ENCODE data around the gene GRIK3.
A peak's percentile ranks its signal among the peaks of the same experiment; 100 is the strongest.

Gene GRIK3

GRCh38 chr1:37042506-37042905 is 8.2 kb upstream of the GRIK3 start:
- no peak for DNase-seq

- DNase-seq, result no peak
Observed at GRCh38 chr1:37041483-37041882, 7.2 kb upstream of the GRIK3 start.

- DNase-seq, result no peak
Observed at GRCh38 chr1:37040773-37041172, 6.5 kb upstream of the GRIK3 start.

- no peak for DNase-seq
Observed at GRCh38 chr1:37040261-37040660, 5.9 kb upstream of the GRIK3 start.

- DNase-seq, result no peak
Observed at GRCh38 chr1:37038227-37039093, 4.1 kb upstream of the GRIK3 start.

GRCh38 chr1:37037690-37038089 is 3.4 kb upstream of the GRIK3 start:
- DNase-seq, result no peak

GRCh38 chr1:37036667-37037053 is 2.3 kb upstream of the GRIK3 start:
- no peak for DNase-seq

GRCh38 chr1:37035796-37036666 is 1.7 kb upstream of the GRIK3 start:
- DNase-seq, result peak; percentile 11 to 16

GRCh38 chr1:37035014-37035691 is 838 bp upstream of the GRIK3 start:
- no peak for DNase-seq

GRCh38 chr1:37033355-37034101 is 787 bp downstream of the GRIK3 start:
- no peak for DNase-seq

- DNase-seq, result no peak
Observed at GRCh38 chr1:37032660-37033354, 1.5 kb downstream of the GRIK3 start.

- DNase-seq, result no peak
Observed at GRCh38 chr1:37031871-37032270, 2.4 kb downstream of the GRIK3 start.

GRCh38 chr1:37031429-37031828 is 2.9 kb downstream of the GRIK3 start:
- no peak for DNase-seq

- DNase-seq, result no peak
Observed at GRCh38 chr1:37028981-37029617, 5.2 kb downstream of the GRIK3 start.

- no peak for DNase-seq
Observed at GRCh38 chr1:37021502-37021901, 12.8 kb downstream of the GRIK3 start.

GRCh38 chr1:37020653-37021277 is 13.6 kb downstream of the GRIK3 start:
- peak; percentile 10 to 13 for DNase-seq

- no peak for DNase-seq
Observed at GRCh38 chr1:37018510-37018909, 15.8 kb downstream of the GRIK3 start.

GRCh38 chr1:37017720-37018119 is 16.6 kb downstream of the GRIK3 start:
- no peak for DNase-seq

GRCh38 chr1:37016121-37016520 is 18.2 kb downstream of the GRIK3 start:
- no peak for DNase-seq

GRCh38 chr1:37015713-37016112 is 18.6 kb downstream of the GRIK3 start:
- DNase-seq, result no peak

- no peak for DNase-seq
Observed at GRCh38 chr1:37012226-37012625, 22.1 kb downstream of the GRIK3 start.
